Fibroblast of lung (primary cell): ENCODE results near the gene IL27RA. TPM values are rescaled to one million over a fixed set of nuclear protein-coding genes. Genes with fewer than 3 reads are reported as not detected.

Source experiments
- DNase-seq, 2 donors: peaks; one replicate each; pipeline versions ENCODE4 v3.0.0 to v3.0.0-alpha.2; 2010; ENCODE audit warnings: low read depth in 2 of 2
- H2AFZ ChIP-seq: 2 replicates; pipeline ENCODE4 v1.5.1; 2012; ENCODE audit warnings: low read length, control low read depth, inconsistent platforms
- H3K27ac ChIP-seq: 2 replicates; pipeline ENCODE4 v1.5.1; 2011; ENCODE audit warnings: low read length, control low read depth; ENCODE audit not compliant: insufficient read depth
- H3K27me3 ChIP-seq: 2 replicates; pipeline ENCODE4 v1.5.1; 2011; ENCODE audit warnings: mild to moderate bottlenecking, low read length; ENCODE audit not compliant: control insufficient read depth, insufficient read depth
- H3K36me3 ChIP-seq: 2 replicates; pipeline ENCODE4 v1.5.1; 2011; ENCODE audit warnings: low read length; ENCODE audit not compliant: control insufficient read depth, insufficient read depth
- H3K4me1 ChIP-seq: 2 replicates; pipeline ENCODE4 v1.5.1; 2011; ENCODE audit warnings: low read length; ENCODE audit not compliant: control insufficient read depth, insufficient read depth; ENCODE audit errors: extremely low read depth
- H3K4me2 ChIP-seq: 2 replicates; pipeline ENCODE4 v1.5.1; 2011; ENCODE audit warnings: low read length, control low read depth; ENCODE audit not compliant: insufficient read depth; ENCODE audit errors: extremely low read depth
- H3K4me3 ChIP-seq, 4 experiments: fragments of 200-600 bp in 1 of 4; sonication (generic) in 1 of 4; replicated peaks in 1 of 4; 2 replicates each; pipeline ENCODE4 v1.5.1; 2011 to 2016; ENCODE audit warnings: low read length in 4 of 4, low read depth in 3 of 4, mild to moderate bottlenecking in 3 of 4, control low read depth in 2 of 4, inconsistent platforms in 1 of 4, mixed read lengths in 1 of 4; ENCODE audit not compliant: insufficient read depth in 1 of 4; ENCODE audit errors: control extremely low read depth in 1 of 4
- H3K79me2 ChIP-seq: 2 replicates; pipeline ENCODE4 v1.5.1; 2012; ENCODE audit warnings: mild to moderate bottlenecking, low read length, inconsistent platforms; ENCODE audit not compliant: control insufficient read depth, insufficient read depth
- H3K9ac ChIP-seq: 2 replicates; pipeline ENCODE4 v1.5.1; 2011; ENCODE audit warnings: mild to moderate bottlenecking, low read length, control low read depth; ENCODE audit not compliant: insufficient read depth
- H3K9me3 ChIP-seq: 2 replicates; pipeline ENCODE4 v1.5.1; 2012; ENCODE audit warnings: low read depth, low read length; ENCODE audit not compliant: control insufficient read depth, insufficient read depth
- H4K20me1 ChIP-seq: 2 replicates; pipeline ENCODE4 v1.5.1; 2011; ENCODE audit warnings: low read length; ENCODE audit not compliant: control insufficient read depth, insufficient read depth; ENCODE audit errors: extremely low read depth
- EZH2 ChIP-seq: IDR thresholded peaks from 2 replicates; pipeline ENCODE4 v1.5.1; 2012; ENCODE audit warnings: low read length, control low read depth, mild to moderate bottlenecking; ENCODE audit errors: missing control alignments
- polyA plus RNA-seq, 2 donors: library from polyadenylated mRNA; depleted of rRNA in 1 of 2; stranded (reverse) in 1 of 2; unstranded in 1 of 2; fragments of >200 nt; gene quantifications; 2 replicates each; pipeline ENCODE4 v1.2.1, GENCODE V29; 2011 to 2012; ENCODE audit warnings: missing spikeins in 1 of 2
- total RNA-seq: library from RNA; depleted of rRNA; stranded (reverse); fragments of >200 nt; gene quantifications from 2 replicates; pipeline ENCODE4 v1.2.1, GENCODE V29; 2014
- TF ChIP-seq, protein P1 (sequence below), 2 donors: IDR thresholded peaks in 1 of 2; conservative IDR thresholded peaks in 1 of 2; 1 replicate in 1 of 2; 2 replicates in 1 of 2; pipeline ENCODE4 v1.5.1; 2011 to 2012; ENCODE audit warnings: low read length in 2 of 2, control low read depth in 1 of 2, inconsistent platforms in 1 of 2, low read depth in 1 of 2, mild to moderate bottlenecking in 1 of 2

IL27RA gene
- total and polyA plus RNA-seq, 2 donors (not counting 1 experiment from before 2014, with no cell fraction given): 0.84 to 2.1 TPM

DNA sequence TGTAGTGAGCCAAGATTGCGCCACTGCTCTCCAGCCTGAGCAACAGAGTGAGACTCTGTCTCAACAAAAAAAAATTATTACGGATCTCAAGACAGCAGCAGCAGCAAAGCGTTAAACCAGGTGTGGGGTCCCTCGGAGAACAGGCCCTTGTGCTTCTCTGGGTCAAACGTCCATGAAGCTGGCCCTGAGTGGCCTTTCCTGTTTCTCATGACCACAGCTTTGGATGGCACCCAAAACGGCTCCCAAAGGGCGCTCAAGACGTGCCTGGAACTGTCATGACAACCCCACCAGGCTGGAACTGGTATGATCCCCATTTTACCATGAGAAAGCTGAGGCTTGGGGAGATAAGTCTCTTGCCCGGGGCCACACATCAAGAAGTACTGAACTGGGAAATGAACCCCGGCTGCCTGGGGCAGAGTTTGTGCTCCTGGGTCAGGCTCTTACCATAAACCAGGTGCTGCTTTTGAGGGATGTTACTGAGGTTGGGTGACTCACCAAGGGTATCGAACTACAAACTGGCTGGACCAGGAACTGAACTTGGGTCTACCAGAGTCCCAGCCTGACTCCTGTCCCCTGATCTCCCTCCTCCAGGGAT, 70.6 kb downstream of the IL27RA start:
- H3K27ac ChIP-seq: no peak overlapping the region
- DNase-seq: no peak
- H3K9ac ChIP-seq: no peak overlapping the region

DNA sequence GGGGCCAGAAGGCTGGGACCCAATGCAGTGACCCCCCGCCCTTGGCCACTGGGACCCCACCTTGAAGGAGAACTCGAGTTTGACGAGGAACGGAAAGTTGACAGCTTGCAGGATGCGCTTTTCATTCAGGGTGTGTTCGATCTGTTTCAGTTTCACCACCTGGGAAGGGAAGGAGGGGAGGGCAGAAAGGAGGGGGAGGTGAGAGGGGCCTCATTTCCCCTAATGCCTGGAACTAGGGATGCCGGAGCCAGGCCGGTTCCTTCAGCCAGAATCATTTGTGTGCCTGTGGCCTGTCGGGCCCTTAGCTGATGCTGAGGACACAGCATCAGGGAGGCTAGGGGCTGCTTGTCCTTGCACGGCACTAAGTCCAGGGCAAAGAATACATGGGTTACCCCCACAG, 71.2 kb downstream of the IL27RA start:
- H3K4me1 ChIP-seq: no peaks in the 10 kb centered on the region
- H3K4me2 ChIP-seq: no peak overlapping the region
- no peak overlapping the region for H3K9ac ChIP-seq
- peaks cover 8% of the 10 kb centered on the region for H3K36me3 ChIP-seq
- H3K9me3 ChIP-seq: no peaks in the 10 kb centered on the region
- no peak overlapping the region for H3K27ac ChIP-seq
- no peaks in the 10 kb centered on the region for H4K20me1 ChIP-seq
- no peak overlapping the region for H3K4me3 ChIP-seq
- no peaks in the 10 kb centered on the region for H3K79me2 ChIP-seq
- no peaks in the 10 kb centered on the region for H3K27me3 ChIP-seq
- DNase-seq: no peak
- H2AFZ ChIP-seq: no peak overlapping the region
- no peak for TF ChIP-seq EZH2
- TF ChIP-seq, protein P1, sequence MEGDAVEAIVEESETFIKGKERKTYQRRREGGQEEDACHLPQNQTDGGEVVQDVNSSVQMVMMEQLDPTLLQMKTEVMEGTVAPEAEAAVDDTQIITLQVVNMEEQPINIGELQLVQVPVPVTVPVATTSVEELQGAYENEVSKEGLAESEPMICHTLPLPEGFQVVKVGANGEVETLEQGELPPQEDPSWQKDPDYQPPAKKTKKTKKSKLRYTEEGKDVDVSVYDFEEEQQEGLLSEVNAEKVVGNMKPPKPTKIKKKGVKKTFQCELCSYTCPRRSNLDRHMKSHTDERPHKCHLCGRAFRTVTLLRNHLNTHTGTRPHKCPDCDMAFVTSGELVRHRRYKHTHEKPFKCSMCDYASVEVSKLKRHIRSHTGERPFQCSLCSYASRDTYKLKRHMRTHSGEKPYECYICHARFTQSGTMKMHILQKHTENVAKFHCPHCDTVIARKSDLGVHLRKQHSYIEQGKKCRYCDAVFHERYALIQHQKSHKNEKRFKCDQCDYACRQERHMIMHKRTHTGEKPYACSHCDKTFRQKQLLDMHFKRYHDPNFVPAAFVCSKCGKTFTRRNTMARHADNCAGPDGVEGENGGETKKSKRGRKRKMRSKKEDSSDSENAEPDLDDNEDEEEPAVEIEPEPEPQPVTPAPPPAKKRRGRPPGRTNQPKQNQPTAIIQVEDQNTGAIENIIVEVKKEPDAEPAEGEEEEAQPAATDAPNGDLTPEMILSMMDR (conservative IDR thresholded peaks at IDR 0.05 in 1 of 2, IDR thresholded peaks at IDR 0.05 in 1 of 2; ENCODE audit: low read depth in 1 of 2, low read length in 2 of 2): no peak

More for the DNA sequence above, 70.6 kb downstream of the IL27RA start:
- Histone ChIP-seq H3K79me2 (no peaks in the 10 kb centered on the region), H3K36me3 (peaks cover 12% of the 10 kb centered on the region), H3K4me1 (no peaks in the 10 kb centered on the region), H3K9me3 (no peaks in the 10 kb centered on the region), H3K27me3 (no peaks in the 10 kb centered on the region), H2AFZ (no peak overlapping the region), H3K4me2 (no peak overlapping the region), H4K20me1 (no peaks in the 10 kb centered on the region), H3K4me3 (no peak overlapping the region)
- TF ChIP-seq EZH2: no peak
- TF ChIP-seq, protein P1 (conservative IDR thresholded peaks at IDR 0.05 in 1 of 2, IDR thresholded peaks at IDR 0.05 in 1 of 2; ENCODE audit: low read depth in 1 of 2, low read length in 2 of 2): no peak

Other genes starting within 250 kb of the IL27RA start
- 5.6 and 6.7 TPM in 2 replicates for gene ZSWIM4, start 236.3 kb upstream of the IL27RA start, total RNA-seq
- 1.6 and 2.0 TPM in 2 replicates for gene ZSWIM4, start 236.3 kb upstream of the IL27RA start, polyA plus RNA-seq
- gene NANOS3, start 154.6 kb upstream of the IL27RA start, total RNA-seq: not detected in 2 replicates
- gene NANOS3, start 154.6 kb upstream of the IL27RA start, polyA plus RNA-seq: not detected in 2 replicates
- gene BRME1, start 125.6 kb upstream of the IL27RA start, total RNA-seq: 0.51 and 0.83 TPM in 2 replicates
- 0.23 and 0.29 TPM in 2 replicates for gene BRME1, start 125.6 kb upstream of the IL27RA start, polyA plus RNA-seq
- gene CC2D1A, start 125.6 kb upstream of the IL27RA start, total RNA-seq: 5.1 and 10.6 TPM in 2 replicates
- 7.0 and 9.3 TPM in 2 replicates for gene CC2D1A, start 125.6 kb upstream of the IL27RA start, polyA plus RNA-seq
- gene PODNL1, start 93.3 kb upstream of the IL27RA start, total RNA-seq: 1.0 and 2.1 TPM in 2 replicates
- 3.5 and 6.9 TPM in 2 replicates for gene PODNL1, start 93.3 kb upstream of the IL27RA start, polyA plus RNA-seq
- 5.1 and 6.3 TPM in 2 replicates for gene DCAF15, start 79.3 kb upstream of the IL27RA start, total RNA-seq
- gene DCAF15, start 79.3 kb upstream of the IL27RA start, polyA plus RNA-seq: 9.5 and 14.3 TPM in 2 replicates
- 1.0 and 2.6 TPM in 2 replicates for gene RFX1, start 25.4 kb upstream of the IL27RA start, total RNA-seq
- 0.44 and 2.4 TPM in 2 replicates for gene RFX1, start 25.4 kb upstream of the IL27RA start, polyA plus RNA-seq
- gene RLN3, start 3.6 kb upstream of the IL27RA start, total RNA-seq: not detected in 2 replicates
- not detected in 2 replicates for gene RLN3, start 3.6 kb upstream of the IL27RA start, polyA plus RNA-seq
- 0.51 and 1.3 TPM in 2 replicates for gene PALM3, start 30.3 kb downstream of the IL27RA start, total RNA-seq
- gene PALM3, start 30.3 kb downstream of the IL27RA start, polyA plus RNA-seq: 0.02 and 0.20 TPM in 2 replicates
- gene MISP3, start 41.0 kb downstream of the IL27RA start, total RNA-seq: 0.77 and 0.83 TPM in 2 replicates
- gene MISP3, start 41.0 kb downstream of the IL27RA start, polyA plus RNA-seq: 0.33 and 0.41 TPM in 2 replicates
- not detected in 2 replicates for gene C19orf67, start 54.0 kb downstream of the IL27RA start, total RNA-seq
- gene C19orf67, start 54.0 kb downstream of the IL27RA start, polyA plus RNA-seq: not detected in 2 replicates
- 19.0 and 24.1 TPM in 2 replicates for gene SAMD1, start 59.0 kb downstream of the IL27RA start, total RNA-seq
- 7.3 and 14.5 TPM in 2 replicates for gene SAMD1, start 59.0 kb downstream of the IL27RA start, polyA plus RNA-seq
- gene PRKACA, start 86.0 kb downstream of the IL27RA start, total RNA-seq: 30.6 and 43.6 TPM in 2 replicates
- gene PRKACA, start 86.0 kb downstream of the IL27RA start, polyA plus RNA-seq: 67.4 and 104 TPM in 2 replicates
- gene ASF1B, start 104.8 kb downstream of the IL27RA start, total RNA-seq: 0.26 and 2.6 TPM in 2 replicates
- 6.5 and 26.2 TPM in 2 replicates for gene ASF1B, start 104.8 kb downstream of the IL27RA start, polyA plus RNA-seq
- 3.1 and 3.5 TPM in 2 replicates for gene ADGRL1, start 174.4 kb downstream of the IL27RA start, total RNA-seq
- 0.88 and 1.7 TPM in 2 replicates for gene ADGRL1, start 174.4 kb downstream of the IL27RA start, polyA plus RNA-seq